NCI-H128 (cell line): ENCODE data around the gene NUSAP1.
A peak's percentile ranks its signal among the peaks of the same experiment; 100 is the strongest.
"Not testable (repeated sequence)": the region's sequence is repeated elsewhere in the genome, so short reads cannot be mapped to it uniquely, and the experiment has no call there.

Source experiments
- DNase-seq: peaks from one replicate; lab custom pipeline; 2025; ENCODE audit not compliant: unreplicated experiment; lab: John Stamatoyannopoulos, UW

The NUSAP1 gene

GRCh38 chr15:41332194-41333025 lies at the start of gene NUSAP1, which contains the start of gene OIP5:
Gene NUSAP1 (plus strand): TSS chr15:41332881. CDS start chr15:41332958, 77 bp downstream.
Gene OIP5 (minus strand): TSS chr15:41332591. CDS start chr15:41332561, 30 bp downstream.
- peak; percentile 98 for DNase-seq

- DNase-seq = not testable (repeated sequence)
Measured at GRCh38 chr15:41282980-41283652, 49.6 kb upstream of the NUSAP1 start.

DNA sequence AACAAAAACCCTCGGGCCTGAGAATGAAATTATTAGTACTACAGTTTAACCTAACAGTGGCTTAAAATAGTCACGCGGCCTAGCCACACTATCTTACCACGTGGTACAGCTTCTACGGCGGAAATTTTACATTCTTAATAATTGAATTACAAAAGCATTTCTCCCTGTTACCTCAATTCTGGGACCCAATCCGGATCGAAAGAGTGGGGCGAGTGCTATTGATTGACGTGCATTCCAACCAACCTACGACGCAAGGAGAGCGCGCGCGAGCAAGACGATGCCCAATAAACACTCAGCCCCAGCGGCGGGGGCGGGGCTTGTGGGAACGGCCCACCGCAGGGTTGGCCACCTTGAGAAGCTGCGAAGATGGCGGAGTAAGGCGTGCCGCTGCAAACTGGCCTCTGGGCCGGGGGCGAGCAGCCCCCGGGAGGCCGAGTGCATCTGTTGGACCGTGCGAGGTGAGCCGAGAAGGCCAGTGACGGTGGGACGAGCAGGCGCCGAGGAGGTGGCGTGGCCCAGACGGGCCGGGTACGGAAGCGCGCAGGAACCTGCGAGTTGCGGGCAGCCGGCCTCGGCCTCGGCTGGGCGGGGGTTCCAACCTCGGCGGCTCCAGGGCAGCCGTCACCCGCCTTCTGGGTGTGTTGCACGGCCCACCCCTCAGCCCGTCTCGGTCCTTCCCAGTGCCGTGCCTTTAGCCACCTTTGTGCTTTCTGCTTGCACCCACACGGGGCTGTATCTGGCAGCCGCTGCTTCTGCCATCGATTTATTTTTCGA lies 48.8 kb upstream of the NUSAP1 start:
- peak; percentile 95 for DNase-seq

DNA sequence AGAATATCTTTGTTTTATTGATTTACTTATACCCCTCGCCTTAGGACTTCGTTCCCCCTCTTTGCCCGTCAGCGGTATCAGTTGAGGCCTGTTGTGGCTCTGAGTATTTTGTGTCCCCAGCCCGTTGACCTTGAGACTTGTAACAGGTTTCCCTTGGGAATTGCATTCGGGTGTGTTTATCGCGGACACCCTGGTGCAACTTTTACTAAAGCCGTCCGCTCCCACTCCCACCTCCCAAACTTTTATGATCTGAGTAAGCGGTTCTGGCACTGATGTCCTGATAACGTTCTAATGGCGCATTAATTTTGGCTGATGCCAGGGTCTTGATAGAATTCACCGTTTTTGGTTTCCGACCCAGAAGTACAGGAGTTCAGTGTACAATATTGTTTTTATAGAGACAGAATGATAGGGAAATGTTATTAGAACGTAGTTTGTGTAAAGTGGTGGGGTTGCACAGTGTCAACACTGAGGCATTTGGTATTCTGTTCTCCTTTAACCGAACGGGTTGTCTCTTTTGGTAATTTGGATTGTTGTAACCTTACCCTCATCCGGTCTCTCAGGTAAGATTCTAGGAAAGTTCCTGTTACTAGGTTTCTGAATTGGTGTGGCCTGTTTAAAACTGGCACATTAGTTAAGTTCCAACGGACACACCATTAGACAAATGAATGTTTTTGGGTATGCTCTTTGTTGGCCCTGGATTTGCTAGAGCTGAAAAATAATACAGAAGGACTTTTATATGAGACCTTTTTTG lies 48.1 kb upstream of the NUSAP1 start:
- DNase-seq = no peak

DNA sequence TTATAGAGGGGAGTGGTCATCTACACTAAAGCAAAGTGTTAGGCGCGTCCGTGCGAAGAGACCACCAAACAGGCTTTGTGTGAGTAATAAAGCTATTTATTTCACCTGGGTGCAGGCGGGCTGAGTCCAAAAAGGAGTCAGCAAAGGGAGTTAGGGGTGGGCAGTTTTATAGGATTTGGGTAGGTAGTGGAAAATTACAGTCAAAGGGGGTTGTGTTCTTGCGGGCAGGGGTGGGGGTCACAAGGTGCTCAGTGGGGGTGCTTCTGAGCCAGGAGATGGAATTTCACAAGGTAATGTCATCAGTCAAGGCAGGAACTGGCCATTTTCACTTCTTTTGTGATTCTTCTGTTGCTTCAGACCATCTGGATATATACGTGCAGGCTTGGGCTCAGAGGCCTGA lies 47.4 kb upstream of the NUSAP1 start:
- no peak for DNase-seq

- DNase-seq = no peak
Measured at GRCh38 chr15:41286665-41287333, 45.9 kb upstream of the NUSAP1 start.

- DNase-seq = no peak
Measured at GRCh38 chr15:41288464-41288863, 44.2 kb upstream of the NUSAP1 start.

DNA sequence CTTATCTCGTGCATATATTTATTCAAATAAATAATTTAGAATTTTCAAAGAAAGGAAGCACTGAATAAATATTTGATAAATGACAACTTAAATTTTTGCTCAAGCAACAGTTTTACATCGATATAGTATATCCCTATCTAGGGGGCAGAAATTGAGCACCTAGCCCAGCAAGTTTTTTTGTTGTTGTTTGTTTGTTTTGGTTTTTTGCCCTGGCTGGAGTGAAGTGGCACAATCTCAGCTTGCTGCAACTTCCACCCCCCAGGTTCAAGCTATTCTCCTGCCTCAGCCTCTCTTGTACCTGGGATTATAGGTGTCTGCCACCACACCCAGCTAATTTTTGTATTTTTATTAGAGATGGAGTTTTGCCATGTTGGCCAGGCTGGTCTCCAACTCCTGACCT lies 42.7 kb upstream of the NUSAP1 start:
- DNase-seq = no peak

- DNase-seq = no peak
Measured at GRCh38 chr15:41291065-41291631, 41.5 kb upstream of the NUSAP1 start.

- DNase-seq = no peak
Measured at GRCh38 chr15:41292521-41292920, 40.2 kb upstream of the NUSAP1 start.

DNA sequence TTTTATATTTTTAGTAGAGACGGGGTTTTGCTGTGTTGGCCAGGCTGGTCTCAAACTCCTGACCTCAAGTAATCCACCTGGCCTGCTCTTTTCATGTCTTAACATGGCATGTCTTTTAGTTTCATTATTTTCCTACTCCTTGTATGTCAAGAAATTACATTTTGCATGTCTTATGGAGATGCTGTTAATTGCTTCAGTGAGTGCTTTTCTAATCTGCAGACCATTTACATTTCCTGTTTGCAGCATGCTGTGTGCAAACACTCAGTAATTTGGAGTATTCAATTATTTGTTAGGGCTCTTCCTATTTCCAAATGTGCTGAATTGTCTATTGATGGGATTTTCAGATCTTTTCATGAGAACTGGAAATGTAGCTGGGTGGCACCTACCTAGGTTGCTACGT lies 31.5 kb upstream of the NUSAP1 start:
- DNase-seq = not testable (repeated sequence)

- DNase-seq = no peak
Measured at GRCh38 chr15:41301587-41301986, 31.1 kb upstream of the NUSAP1 start.

GRCh38 chr15:41304149-41304770 lies 28.4 kb upstream of the NUSAP1 start:
- DNase-seq = no peak

DNA sequence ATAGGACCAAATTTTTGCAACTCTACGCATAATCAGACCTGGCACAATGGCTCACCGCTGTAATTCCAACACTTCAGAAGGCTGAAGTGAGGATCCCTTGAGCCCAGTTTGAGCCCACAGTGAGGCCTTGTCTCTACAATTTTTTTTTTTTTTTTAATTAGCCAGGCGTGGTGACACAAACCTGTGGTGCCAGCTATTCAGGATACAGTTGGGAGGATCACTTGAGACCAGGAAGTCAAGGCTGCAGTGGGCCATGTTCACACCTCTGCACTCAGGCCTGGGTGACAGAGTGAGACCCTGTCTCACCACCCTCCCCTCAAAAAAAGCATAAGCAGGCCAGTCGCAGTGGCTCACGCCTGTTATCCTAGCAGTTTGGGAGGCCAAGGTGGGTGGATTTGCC lies 25.0 kb upstream of the NUSAP1 start:
- no peak for DNase-seq

- no peak for DNase-seq
Measured at GRCh38 chr15:41309226-41309905, 23.3 kb upstream of the NUSAP1 start.

- not testable (repeated sequence) for DNase-seq
Measured at GRCh38 chr15:41320805-41321330, 11.8 kb upstream of the NUSAP1 start.

- DNase-seq = no peak
Measured at GRCh38 chr15:41323611-41324010, 9.1 kb upstream of the NUSAP1 start.

DNA sequence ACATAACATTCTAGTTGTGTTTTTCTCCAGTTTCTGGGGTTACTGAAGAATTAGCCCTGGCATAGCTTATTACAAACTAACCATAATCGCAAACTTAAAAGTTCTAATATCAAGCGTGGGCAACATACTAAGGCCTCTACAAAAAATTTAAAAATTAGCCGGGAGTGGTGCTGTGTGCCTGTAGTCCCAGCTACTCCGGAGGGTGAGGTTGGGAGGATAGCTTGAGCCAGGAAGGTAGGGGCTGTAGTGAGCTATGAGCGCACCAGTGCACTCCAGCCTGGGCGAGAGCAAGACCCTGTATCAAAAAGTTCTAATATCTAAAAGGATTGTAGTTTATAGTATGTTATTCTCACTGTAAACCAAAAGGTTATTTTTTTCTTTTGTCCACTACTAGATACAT lies 1.4 kb upstream of the NUSAP1 start:
- DNase-seq = no peak

DNA sequence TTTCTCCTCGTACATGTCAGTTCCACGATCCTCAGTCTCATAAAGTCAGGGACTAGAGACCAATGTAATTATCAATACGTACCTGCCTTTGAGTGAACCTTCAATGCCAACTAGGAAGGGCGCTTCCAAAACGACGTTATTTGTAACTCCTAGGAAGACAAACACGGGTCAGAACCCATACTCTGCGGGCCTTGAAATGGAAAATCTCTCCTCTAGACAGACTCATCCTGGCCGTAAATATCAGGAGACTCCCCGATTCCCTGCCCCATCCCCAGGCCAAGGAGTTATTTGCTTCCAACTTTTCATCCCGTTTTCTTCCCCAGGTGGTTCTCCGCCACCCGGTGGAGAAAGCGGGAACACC lies 868 bp upstream of the NUSAP1 start:
- DNase-seq = peak; percentile 47
